ENCODE data around the gene AMBRA1. TPM values are rescaled to one million over a fixed set of nuclear protein-coding genes. Genes with fewer than 3 reads are reported as not detected.

The AMBRA1 gene
- total and polyA plus RNA-seq, 2 of the 8 experiments (the other 6 are each of a cell fraction or from before 2014, with no cell fraction given), result 14.2 to 37.4 TPM

- no peak overlapping the region for H2AFZ ChIP-seq (ENCODE audit: low read length)
- H3K4me3 ChIP-seq (ENCODE audit: extremely low read depth in 1 of 4, insufficient read depth in 2 of 4, low read depth in 3 of 4, low read length in 4 of 4), result no peak overlapping the region
- no peak overlapping the region for H3K4ac ChIP-seq (replicated peaks; ENCODE audit: insufficient read length, low read depth, low read length)
- H3K36me3 ChIP-seq (ENCODE audit: control insufficient read depth in 2 of 4, insufficient read depth in 4 of 4, low read length in 3 of 4), result peaks cover 2 to 5% (median 2%) of the 10 kb centered on the region in 4 experiments; a peak in 5 of 8 replicates
- H3K79me2 ChIP-seq (ENCODE audit: control insufficient read depth in 1 of 2, insufficient read depth in 2 of 2, low read length in 2 of 2), result no peaks in the 10 kb centered on the region
- H3K27me3 ChIP-seq (replicated peaks in 1 of 4; ENCODE audit: control insufficient read depth in 3 of 4, extremely low read depth in 1 of 4, insufficient read depth in 3 of 4, low read length in 3 of 4), result no peaks in the 10 kb centered on the region
- H3K27ac ChIP-seq (ENCODE audit: low read depth, low read length), result no peak overlapping the region
- H2AK5ac ChIP-seq (ENCODE audit: low read depth, low read length), result no peak overlapping the region
- H4K20me1 ChIP-seq (replicated peaks in 1 of 2; ENCODE audit: control insufficient read depth in 1 of 2, insufficient read depth in 2 of 2, low read length in 2 of 2), result no peaks in the 10 kb centered on the region
- no peak for FAIRE-seq
- no peak overlapping the region for H2BK15ac ChIP-seq (ENCODE audit: low read length)
- 92% methylated on average over 5 of the region's 5 CpGs; no CpG with 5 or more reads in 1 of the 2 experiments for WGBS, 2 experiments (ENCODE audit: extremely low coverage in 1 of 2, insufficient coverage in 1 of 2, insufficient read length in 1 of 2, insufficient replicate concordance in 2 of 2, low coverage in 1 of 2, low lambda C conversion rate in 2 of 2, missing lambda C conversion rate in 1 of 2)
- no peak overlapping the region for H3K18ac ChIP-seq (ENCODE audit: extremely low read depth, low read length)
- no peak overlapping the region for H3K4me2 ChIP-seq (ENCODE audit: insufficient read depth in 1 of 2, low read depth in 2 of 2, low read length in 2 of 2)
- H4K91ac ChIP-seq (replicated peaks; ENCODE audit: insufficient read length, low read length), result no peak overlapping the region
- no peak overlapping the region for H4K8ac ChIP-seq (ENCODE audit: extremely low read depth, insufficient read depth, low read length)
- no peak overlapping the region for H3K14ac ChIP-seq (ENCODE audit: insufficient read length)
- no peak overlapping the region for H2BK12ac ChIP-seq (ENCODE audit: low read depth, low read length)
- H3K4me1 ChIP-seq (replicated peaks in 1 of 4; ENCODE audit: control insufficient read depth in 3 of 4, insufficient read depth in 4 of 4, low read length in 3 of 4), result no peaks in the 10 kb centered on the region
- POLR2A ChIA-PET (ENCODE audit: partially characterized antibody), result interaction anchor here (1.4 kb wide), 1 partner anchor 16 kb away, joined by 4 read pairs; no protein-coding TSS in a partner anchor
- H3K23me2 ChIP-seq (ENCODE audit: low read depth, low read length), result no peaks in the 10 kb centered on the region
- H2BK120ac ChIP-seq (replicated peaks; ENCODE audit: low read depth, low read length), result no peak overlapping the region
- 0 out of 2 replicates have a peak, but pooled peaks cover 2% of the 10 kb centered on the region for H3K79me1 ChIP-seq (ENCODE audit: low read depth, low read length)
- H3K56ac ChIP-seq (replicated peaks; ENCODE audit: insufficient read length, low read depth, low read length), result no peak overlapping the region
- H3K9ac ChIP-seq (replicated peaks in 1 of 4; ENCODE audit: extremely low read depth in 1 of 4, low read depth in 3 of 4, low read length in 3 of 4), result no peak overlapping the region
- no peak overlapping the region for H3K23ac ChIP-seq (ENCODE audit: insufficient read length)
- H3K9me3 ChIP-seq (ENCODE audit: insufficient read depth in 2 of 2, low read depth in 1 of 2, low read length in 1 of 2), result no peaks in the 10 kb centered on the region
- no peak overlapping the region for H2BK5ac ChIP-seq (ENCODE audit: low read depth, low read length)
- CTCF ChIA-PET (ENCODE audit: partially characterized antibody), result interaction anchor here (0.7 to 11.1 kb wide), 18 partner anchors 9 to 107 kb away, joined by 3 to 118 read pairs (median 3); no protein-coding TSS in a partner anchor
- H4K5ac ChIP-seq (ENCODE audit: insufficient read length, low read depth, low read length), result no peak overlapping the region
- TF ChIP-seq MAFK (IDR thresholded peaks at IDR 0.05; ENCODE audit: low read depth, low read length) (no peak), POLR2AphosphoS5 (IDR thresholded peaks at IDR 0.05; ENCODE audit: low read depth, low read length) (no peak), SP1 (IDR thresholded peaks at IDR 0.05; ENCODE audit: low read depth, low read length) (no peak), CBX5 (IDR thresholded peaks at IDR 0.05; ENCODE audit: low read depth, low read length) (no peak), SRF (IDR thresholded peaks at IDR 0.05; ENCODE audit: low read depth, low read length) (no peak), JUND (IDR thresholded peaks at IDR 0.05; ENCODE audit: low read length) (no peak), BCL11A (IDR thresholded peaks at IDR 0.05; ENCODE audit: low read depth in 2 of 2, low read length in 2 of 2) (no peak), ZNF274 (IDR thresholded peaks at IDR 0.05; ENCODE audit: borderline replicate concordance, extremely low read depth, low read length) (no peak), CHD2 (IDR thresholded peaks at IDR 0.05; ENCODE audit: low read length) (no peak), TCF12 (IDR thresholded peaks at IDR 0.05; ENCODE audit: low read depth, low read length) (no peak), EGR1 (IDR thresholded peaks at IDR 0.05; ENCODE audit: borderline replicate concordance, low read depth, low read length) (no peak), RBBP5 (IDR thresholded peaks at IDR 0.05; ENCODE audit: borderline replicate concordance, low read depth, low read length) (no peak), ATF2 (IDR thresholded peaks at IDR 0.05; ENCODE audit: low read length) (no peak), MAX (IDR thresholded peaks at IDR 0.05) (no peak)
- no peak for DNase-seq (ENCODE audit: low read depth in 1 of 2, low spot score in 2 of 2)
- H2BK20ac ChIP-seq (ENCODE audit: low read length), result no peak overlapping the region
These were observed 94.0 kb downstream of the AMBRA1 start for GRCh38 chr11:46499821-46500220.

All from H1 (cell line).